ENCODE results near the gene LTBR. TPM values are rescaled to one million over a fixed set of nuclear protein-coding genes. Genes with fewer than 3 reads are reported as not detected.

Gene LTBR
- total and polyA plus RNA-seq, 2 of the 4 experiments (the other 2 are of a cell fraction): 19.7 to 62.5 TPM

- H3K4me3 ChIP-seq (ENCODE audit: insufficient read depth, low read depth, low read length): no peak overlapping the region
- H3K56ac ChIP-seq (ENCODE audit: extremely low read depth, insufficient read depth, low read length): no peak overlapping the region
- H2BK20ac ChIP-seq (ENCODE audit: low read depth, low read length): no peak overlapping the region
- no peak overlapping the region for H3K27ac ChIP-seq (ENCODE audit: insufficient read depth, low read length)
- dilution Hi-C loops (cut with HindIII; ENCODE audit: low sequenced_read_pairs, unreplicated experiment): no loop called here
- H3K23ac ChIP-seq (ENCODE audit: low read depth, low read length): no peak overlapping the region
- H3K9ac ChIP-seq (ENCODE audit: low read depth, low read length): no peak overlapping the region
- CTCF ChIA-PET: no interaction called here
- POLR2A ChIA-PET (ENCODE audit: unreplicated experiment): no interaction called here
- no peaks in the 10 kb centered on the region for H4K20me1 ChIP-seq (ENCODE audit: insufficient read depth, low read length)
- no peak overlapping the region for H2AK5ac ChIP-seq (ENCODE audit: low read depth, low read length)
- no peak overlapping the region for H2BK5ac ChIP-seq (ENCODE audit: low read depth, low read length, poor library complexity, severe bottlenecking)
- intact Hi-C loops (cut with micrococcal nuclease): no loop called here
- no peak overlapping the region for H3K4me2 ChIP-seq (ENCODE audit: low read depth, low read length)
- H4K8ac ChIP-seq (ENCODE audit: low read depth in 2 of 2, low read length in 2 of 2): no peak overlapping the region
- no peak overlapping the region for H3K4ac ChIP-seq (ENCODE audit: low read depth, low read length)
- no peaks in the 10 kb centered on the region for H3K9me3 ChIP-seq (ENCODE audit: control insufficient read depth, insufficient read depth, low read length)
- no peak for ATAC-seq (ENCODE audit: low read depth)
- no peaks in the 10 kb centered on the region for H3K9me1 ChIP-seq (ENCODE audit: insufficient read depth, low read length)
- BruUV-seq (replicated peaks): no TSS peak
- no peak overlapping the region for H3K18ac ChIP-seq (ENCODE audit: low read depth, low read length)
- no peak overlapping the region for H2BK15ac ChIP-seq (ENCODE audit: low read depth, low read length)
- no peak overlapping the region for H3K14ac ChIP-seq (replicated peaks; ENCODE audit: low read depth, low read length)
- H3K4me1 ChIP-seq (ENCODE audit: control insufficient read depth, insufficient read depth, low read length): no peaks in the 10 kb centered on the region
- H4K5ac ChIP-seq (ENCODE audit: low read depth, low read length): no peak overlapping the region
- TF ChIP-seq FOS (IDR thresholded peaks at IDR 0.05; ENCODE audit: low read depth, low read length) (no peak), BHLHE40 (IDR thresholded peaks at IDR 0.05; ENCODE audit: low read depth, low read length) (no peak), USF2 (IDR thresholded peaks at IDR 0.05; ENCODE audit: low read depth, low read length) (no peak), NFE2L2 (IDR thresholded peaks at IDR 0.05; ENCODE audit: low read depth, low read length) (no peak), RCOR1 (IDR thresholded peaks at IDR 0.05; ENCODE audit: insufficient replicate concordance, low read length) (no peak), MAZ (IDR thresholded peaks at IDR 0.05; ENCODE audit: borderline replicate concordance, low read depth, low read length) (no peak), POLR2A (IDR thresholded peaks at IDR 0.05; ENCODE audit: low read depth, low read length) (no peak), CEBPB (IDR thresholded peaks at IDR 0.05; ENCODE audit: low read depth, low read length) (no peak), RAD21 (IDR thresholded peaks at IDR 0.05; ENCODE audit: low read length) (no peak)
- H3K79me1 ChIP-seq (ENCODE audit: low read depth in 1 of 2, low read length in 2 of 2): no peaks in the 10 kb centered on the region
- in situ Hi-C loops (cut with MboI; ENCODE audit: low sequenced_read_pairs): no loop called here
- no peak for DNase-seq
- H3K36me3 ChIP-seq (ENCODE audit: control insufficient read depth, insufficient read depth, low read length): peaks cover 4% of the 10 kb centered on the region; the same call in 1 of the 2 replicates
- no CpG with 5 or more reads among the region's 7 CpGs for WGBS, 2 experiments (ENCODE audit: extremely low coverage in 2 of 2, insufficient read length in 1 of 2)
- no peak overlapping the region for H2BK120ac ChIP-seq (ENCODE audit: low read depth, low read length)
- no peak overlapping the region for H4K91ac ChIP-seq (ENCODE audit: insufficient read depth, low read depth, low read length)
- no peaks in the 10 kb centered on the region for H3K27me3 ChIP-seq (ENCODE audit: control insufficient read depth, insufficient read depth, low read length)
- no peak overlapping the region for H2AFZ ChIP-seq (replicated peaks; ENCODE audit: low read length, poor library complexity)
- no peak overlapping the region for H2AK9ac ChIP-seq (replicated peaks; ENCODE audit: low read depth, low read length, poor library complexity)
Observed at GRCh38 chr12:6399884-6400644, 16.1 kb downstream of the LTBR start.
